NCI-H510A treated with DMSO at 0.1 percent for 48 hours (cell line): ENCODE measurements around the gene CNPY3.

Source experiments
- DNase-seq: peaks from one replicate; lab custom pipeline; 2025; lab: John Stamatoyannopoulos, UW

Gene CNPY3

DNA sequence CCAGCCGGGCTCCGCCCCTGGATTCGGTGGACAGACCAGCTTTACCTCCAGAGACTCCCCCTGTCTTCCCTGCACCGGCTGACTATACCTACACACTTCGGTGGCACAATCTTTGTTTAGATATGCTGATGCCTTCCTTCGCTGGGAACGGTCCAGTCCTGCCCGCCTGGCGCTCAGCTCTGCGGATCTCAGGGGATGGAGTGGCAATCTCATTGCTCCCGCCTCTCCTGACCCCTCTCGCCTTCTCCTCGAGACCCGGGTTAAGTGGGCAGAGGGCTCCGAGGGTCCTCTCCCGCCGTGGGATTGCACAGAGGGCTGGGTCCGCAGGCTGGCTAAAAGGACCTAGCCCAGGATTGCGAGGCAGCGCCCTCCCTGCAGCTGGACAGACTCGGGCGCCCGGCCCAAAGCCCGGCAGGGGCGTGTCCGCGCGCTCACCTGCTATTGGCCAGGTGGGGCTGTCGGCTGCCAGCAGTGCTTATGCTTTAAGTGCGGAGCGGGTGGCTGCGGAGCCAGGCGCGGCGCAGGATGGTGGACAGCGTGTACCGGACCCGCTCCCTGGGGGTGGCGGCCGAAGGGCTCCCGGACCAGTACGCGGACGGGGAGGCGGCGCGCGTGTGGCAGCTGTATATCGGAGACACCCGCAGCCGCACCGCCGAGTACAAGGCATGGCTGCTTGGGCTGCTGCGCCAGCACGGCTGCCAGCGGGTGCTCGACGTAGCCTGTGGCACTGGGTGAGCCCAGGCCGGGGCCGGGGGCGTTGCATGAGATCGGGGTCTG is 31.2 kb downstream of the CNPY3 start, which contains the start of gene GNMT:
GNMT (plus strand) TSS at position 512 of the 777 bp plus-strand sequence; CDS start at position 526, 14 bp downstream.
- DNase-seq, result peak; percentile 92

DNA sequence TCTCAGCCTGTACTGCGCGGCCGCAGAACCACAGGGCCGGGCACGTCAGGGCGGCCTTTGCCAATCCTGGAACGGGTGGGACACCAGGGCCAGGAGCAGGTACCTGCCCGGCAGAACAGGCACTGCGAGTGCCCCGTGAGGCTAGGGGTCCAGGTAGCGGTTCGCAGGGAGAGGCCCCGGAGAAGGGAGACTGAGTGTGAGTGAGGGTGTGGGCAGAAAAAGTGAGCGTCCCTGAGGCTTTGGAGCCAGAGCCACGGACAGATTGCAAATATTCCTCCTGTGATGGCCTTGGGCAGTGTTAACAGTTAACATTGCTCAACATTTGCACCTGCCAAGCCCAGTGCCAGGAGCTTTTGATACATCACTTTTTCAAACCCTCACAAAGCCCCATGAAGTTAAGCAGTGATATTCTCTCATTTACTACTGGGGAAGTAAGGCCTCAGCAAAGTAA is 31.8 kb downstream of the CNPY3 start:
- DNase-seq, result no peak

DNA sequence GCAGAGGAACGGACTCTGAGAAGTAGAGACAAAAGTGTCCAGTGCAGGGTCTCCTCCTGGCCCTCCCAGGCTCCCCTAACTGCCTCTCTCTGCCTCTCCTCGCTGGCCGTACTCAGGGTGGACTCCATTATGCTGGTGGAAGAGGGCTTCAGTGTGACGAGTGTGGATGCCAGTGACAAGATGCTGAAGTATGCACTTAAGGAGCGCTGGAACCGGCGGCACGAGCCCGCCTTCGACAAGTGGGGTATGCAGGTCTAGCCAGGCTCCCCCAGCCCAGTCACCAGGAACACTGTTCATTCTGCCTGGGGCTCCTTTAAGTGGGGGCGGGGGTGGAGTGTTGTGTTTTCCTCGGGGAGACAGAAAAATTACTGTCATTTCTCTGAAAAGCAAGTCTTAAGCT is 32.8 kb downstream of the CNPY3 start:
- no peak for DNase-seq

DNA sequence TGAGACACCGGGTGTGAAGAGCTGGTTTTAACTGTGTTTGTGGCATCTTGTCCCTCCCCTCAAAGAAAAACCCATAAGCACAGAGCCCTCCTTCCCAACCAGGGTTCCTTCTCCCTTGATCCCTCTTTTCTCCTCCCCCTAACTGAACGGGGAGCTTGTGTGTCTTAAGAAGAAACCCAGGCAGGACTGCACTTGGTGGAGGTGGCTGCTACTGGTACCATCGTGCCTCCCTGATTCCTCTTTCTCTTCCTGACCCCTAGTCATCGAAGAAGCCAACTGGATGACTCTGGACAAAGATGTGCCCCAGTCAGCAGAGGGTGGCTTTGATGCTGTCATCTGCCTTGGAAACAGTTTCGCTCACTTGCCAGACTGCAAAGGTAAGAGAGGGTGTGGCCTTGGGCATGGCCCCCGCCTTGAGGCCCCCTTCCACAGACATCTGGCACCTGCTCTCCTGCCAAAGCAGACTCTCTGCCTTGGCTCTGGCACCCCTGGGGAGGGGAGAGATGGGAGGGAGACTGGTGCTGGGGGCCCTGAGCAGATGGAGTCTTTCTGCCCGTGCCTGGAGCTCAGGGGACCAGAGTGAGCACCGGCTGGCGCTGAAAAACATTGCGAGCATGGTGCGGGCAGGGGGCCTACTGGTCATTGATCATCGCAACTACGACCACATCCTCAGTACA is 33.4 kb downstream of the CNPY3 start:
- no peak for DNase-seq

DNA sequence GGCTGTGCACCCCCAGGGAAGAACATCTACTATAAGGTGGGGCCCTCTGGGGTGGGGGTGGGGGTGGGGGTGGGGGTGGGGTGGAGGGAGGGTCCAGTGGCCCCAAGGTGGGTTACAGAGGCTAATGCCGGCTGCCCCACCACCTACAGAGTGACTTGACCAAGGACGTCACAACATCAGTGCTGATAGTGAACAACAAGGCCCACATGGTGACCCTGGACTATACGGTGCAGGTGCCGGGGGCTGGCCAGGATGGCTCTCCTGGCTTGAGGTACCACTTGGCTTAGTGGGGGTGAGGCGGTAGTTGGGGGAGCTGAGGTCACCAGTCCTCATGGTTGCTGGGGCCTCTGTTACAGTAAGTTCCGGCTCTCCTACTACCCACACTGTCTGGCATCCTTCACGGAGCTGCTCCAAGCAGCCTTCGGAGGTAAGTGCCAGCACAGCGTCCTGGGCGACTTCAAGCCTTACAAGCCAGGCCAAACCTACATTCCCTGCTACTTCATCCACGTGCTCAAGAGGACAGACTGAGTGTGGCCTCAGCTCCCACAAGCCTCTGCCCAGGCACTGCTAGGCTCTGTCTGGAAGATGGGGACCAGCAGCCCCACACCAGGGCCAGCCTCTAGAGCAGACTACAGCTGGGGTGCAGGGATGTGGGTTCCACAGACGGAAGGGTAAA is 34.0 kb downstream of the CNPY3 start:
- no peak for DNase-seq

DNA sequence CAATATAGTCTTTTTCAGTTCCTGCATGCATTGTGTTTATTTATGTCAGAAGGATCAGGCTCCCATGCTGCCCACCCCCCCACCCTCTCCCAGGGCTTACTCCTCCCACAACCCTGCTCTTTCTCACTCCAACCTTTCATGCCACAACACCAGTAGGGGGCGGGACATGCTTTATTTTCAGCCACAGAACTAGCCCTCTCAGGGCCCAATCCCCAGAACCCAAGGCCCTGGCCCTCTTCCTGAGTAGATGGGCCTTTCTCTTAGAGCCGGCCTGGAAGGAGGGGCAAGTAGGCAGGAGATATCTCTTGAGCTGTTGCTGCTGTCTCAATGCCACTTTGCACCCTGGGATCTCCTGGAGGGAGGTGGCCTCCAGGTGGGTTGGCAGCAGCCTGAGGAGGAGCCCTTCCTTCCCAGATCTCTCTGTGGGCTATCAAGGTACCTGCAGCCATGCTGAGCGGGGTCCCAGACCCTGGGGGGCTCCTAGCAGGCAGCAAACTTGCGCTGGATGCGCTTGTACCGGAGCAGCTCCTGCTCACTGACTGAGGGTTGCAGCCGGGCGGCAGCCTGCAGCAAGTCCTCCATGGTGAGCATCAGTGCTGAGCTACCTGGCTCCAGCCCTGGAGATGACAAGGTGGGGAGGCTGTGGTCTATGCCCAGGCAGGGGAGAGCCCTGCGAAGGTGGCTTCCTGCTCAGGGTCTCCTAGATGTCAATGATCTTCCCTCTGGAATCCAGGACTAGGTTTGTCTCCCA is 34.8 kb downstream of the CNPY3 start:
- peak; percentile 20 for DNase-seq

DNA sequence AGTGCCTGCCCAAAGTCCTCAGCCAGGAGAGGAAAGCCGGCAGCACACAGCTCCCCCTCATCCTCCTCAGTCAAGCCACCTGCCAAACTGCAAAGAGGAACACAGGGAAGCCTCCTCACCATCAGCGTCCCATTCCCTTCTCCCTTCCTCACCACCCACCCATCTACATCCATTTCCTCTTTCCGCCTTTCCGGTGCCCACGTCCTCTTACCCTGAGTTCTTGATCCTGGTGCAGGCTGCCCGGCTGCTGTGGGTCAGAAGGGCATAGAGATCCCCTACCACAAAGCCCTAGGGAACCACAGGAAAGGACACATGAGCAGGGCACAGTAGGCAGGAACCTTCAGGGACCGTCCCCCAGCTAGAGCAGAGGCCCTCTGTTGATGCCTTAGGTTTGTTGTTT is 37.3 kb downstream of the CNPY3 start:
- DNase-seq, result no peak

DNA sequence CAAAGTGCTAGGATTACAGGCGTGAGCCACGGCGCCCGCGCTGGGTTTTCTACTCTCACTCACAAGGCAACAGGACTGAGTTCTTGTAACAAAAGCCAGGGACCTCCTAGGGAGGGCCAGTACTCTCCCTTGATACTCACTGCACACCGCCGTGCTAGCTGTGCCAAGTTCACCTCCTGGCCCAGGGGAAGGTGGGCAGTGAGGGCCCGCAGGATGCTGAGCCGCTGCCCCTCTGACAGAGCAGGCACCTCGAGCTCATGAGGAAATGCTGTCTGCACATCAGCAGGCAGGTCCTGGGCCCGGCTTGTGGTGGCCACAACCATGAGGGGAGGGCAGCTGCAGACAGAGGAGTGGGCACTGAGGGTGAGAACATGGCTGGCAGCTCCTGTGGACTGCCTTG is 37.9 kb downstream of the CNPY3 start:
- DNase-seq, result no peak

DNA sequence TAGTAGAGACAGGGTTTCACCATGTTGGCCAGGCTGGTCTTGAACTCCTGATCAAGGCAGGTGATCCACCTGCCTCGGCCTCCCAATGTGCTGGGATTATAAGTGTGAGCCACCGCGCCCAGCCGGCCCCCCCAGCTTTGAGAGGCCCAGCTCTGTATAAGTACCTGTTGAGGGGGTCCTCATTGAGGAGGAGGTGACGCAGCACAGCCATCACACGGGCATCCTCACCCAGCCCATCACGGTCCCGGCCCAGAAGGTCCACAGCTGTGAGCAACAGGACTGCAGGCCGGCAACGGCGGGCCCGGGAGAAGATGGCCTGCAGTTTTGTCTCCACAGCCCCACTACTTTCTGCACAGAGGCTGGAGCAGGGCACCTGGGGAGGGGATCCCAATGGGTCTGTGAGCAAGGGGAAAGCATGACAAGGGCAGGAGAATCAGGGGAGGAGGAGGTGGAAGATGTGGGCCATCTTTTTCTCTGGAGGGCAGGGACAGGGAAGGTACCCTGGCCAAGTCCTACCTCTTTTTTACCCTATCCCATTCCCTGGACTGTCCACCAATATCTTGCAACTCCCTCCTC is 38.9 kb downstream of the CNPY3 start:
- DNase-seq, result no peak

DNA sequence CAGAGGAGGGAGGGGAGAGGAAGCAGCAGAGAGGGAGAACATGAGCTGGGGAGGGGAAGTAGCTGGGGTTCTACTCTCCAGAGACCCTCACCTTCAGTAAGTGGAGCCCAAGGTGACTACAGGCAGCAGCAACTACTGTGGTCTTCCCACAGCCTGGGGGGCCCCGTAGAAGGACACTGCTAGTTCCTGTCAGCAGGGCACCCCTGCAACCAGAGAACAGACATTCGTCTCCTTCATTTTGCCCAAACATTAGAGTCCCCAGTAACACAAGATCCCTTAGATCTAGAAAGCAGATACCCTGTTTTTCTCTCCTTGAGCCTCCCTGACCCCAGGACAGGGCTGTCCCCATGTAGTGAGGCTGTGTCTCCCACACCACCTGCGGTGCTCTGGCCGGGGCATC is 39.5 kb downstream of the CNPY3 start:
- DNase-seq, result no peak

DNA sequence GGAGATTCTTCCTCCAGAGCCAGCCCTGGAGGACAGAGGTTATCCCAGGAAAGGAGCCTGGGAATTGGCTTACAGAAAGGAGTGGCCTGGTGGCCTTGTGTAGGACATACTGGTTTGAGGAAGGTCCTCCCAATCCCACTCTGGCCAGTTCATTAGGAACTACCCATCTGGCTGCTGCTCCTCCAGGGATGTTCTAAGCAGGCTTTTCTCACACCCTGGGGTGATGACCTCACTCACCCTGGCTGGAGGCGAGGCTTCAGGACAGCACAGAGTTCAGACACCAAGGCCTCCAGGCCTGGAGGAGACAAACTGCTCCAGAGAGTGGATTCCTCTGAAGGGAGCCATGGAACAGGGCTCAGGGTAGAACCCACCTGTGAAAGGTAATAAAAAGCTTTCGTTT is 40.2 kb downstream of the CNPY3 start:
- no peak for DNase-seq

DNA sequence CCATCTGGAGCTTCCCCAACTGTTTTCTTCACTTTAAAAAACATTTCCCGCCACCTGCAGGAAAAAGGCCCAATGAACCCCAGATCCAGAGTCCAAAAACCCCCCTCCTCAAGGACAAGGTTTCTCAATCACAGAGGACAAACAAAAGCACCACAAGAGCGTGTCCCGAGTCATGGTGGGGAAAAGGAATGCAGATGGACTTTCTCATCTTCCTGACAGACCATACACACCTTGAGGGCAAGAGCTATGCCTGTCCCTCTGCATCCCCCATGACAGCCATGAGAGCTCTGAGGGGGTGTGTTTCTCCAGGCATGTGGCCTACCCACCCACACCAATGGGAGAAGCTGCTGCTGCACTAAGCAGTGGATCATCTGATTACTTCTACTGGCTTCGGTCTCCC is 40.7 kb downstream of the CNPY3 start:
- no peak for DNase-seq

DNA sequence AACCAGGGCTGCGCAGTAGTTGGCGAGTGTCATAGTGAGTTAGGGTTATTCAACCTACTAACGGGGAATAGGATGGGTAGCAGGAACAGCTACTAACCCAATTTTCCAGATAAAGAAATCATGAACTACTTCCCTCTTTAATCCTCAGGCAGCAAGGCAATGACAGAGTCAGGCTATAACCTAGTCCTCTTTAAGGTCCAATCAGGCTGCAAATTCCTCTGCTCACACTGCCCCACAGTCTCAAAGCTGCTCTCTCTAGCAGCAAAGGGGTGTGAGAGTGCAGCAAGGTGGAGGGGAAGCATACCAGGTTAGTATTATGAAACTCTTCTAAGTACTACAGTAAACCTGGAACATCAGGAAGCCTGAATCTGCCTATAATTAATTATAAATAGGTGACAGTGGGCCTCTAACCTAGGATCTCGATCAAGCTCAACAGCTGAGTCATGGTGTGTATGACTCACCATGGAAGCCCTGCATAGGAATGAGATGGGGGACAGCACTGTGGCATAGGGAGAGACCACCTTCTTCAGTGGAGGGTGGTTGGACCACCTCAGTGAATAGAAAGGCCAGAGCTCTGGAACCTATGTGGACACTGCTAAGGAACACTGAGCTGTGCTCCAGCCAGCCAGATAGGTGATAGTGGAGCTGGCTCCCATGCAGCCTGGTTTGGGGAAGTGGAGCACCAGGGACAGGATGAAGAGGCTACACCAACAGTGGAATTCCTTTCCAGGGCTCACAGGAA is 41.8 kb downstream of the CNPY3 start:
- DNase-seq, result no peak

DNA sequence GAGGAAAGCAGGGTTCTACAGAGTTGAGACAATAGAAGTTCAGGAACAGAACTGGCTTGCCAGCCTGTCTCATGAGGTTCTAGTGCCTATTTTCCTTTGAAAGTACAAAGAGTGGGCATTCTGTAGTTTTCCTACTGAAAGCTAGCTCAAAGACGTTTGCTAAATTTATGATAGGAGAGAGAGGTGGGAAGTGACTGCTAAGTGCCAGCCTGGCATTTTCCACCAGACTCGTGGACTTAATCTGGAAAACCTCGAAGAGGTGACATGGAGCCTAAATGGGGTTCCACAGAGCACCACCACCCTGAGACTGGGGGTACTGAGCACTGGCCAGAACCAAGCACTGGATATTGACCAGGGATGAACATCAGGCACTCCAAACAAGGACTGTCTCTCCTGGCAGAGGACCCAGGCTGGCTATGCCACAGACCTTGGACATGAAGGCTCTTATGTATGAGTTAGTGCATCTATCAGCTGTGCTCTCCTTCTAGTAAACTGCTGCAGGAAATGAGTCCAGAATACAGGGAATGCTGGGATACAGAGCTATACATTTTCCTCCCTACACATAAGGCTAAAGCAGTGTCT is 42.6 kb downstream of the CNPY3 start:
- no peak for DNase-seq

DNA sequence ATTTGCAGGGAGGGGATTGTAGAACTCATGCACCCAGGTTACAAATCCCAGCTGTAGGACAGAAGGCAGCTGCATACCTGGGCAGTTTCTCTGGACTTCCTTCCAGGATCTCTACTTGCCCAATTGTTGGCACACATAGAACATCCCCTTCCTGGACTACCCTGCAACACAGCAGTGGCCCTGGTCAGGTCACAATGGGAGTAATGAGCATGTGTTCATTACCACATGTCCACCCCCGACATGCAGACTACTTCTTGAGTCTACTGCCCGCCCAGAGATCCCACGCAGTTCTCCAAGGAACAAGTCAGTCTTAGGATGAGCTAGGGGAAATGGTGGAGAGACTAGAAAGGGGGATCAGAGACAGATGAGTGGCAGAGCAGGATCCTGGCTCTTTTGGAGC is 44.6 kb downstream of the CNPY3 start:
- DNase-seq, result no peak

DNA sequence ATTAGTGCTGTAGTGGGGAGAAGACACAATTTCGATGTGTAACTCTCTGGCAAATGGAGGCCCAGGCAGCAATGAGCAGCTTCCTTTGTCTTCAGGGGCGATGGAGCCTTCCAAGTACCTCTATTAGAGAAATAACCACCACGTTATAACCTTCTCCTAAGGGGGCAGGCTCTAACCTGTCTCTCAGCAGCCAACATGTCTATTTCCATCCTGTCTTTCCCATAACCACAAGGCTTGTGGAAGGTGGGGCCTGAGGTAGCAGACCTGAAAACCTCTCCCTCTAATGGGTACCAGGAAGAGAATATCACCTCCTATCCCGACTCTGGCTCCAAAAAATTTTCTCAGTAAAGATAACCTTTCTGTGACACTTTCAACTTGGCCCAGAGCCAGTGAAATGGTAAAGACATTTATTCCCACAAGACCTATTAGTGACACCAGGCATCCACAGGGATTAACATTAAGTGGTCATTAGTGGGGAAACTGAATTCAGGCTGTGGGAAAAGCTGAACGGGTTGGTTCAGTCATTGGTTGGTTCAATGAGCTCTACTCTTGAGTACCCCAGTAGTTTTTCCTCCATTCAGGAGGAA is 45.7 kb downstream of the CNPY3 start:
- no peak for DNase-seq

DNA sequence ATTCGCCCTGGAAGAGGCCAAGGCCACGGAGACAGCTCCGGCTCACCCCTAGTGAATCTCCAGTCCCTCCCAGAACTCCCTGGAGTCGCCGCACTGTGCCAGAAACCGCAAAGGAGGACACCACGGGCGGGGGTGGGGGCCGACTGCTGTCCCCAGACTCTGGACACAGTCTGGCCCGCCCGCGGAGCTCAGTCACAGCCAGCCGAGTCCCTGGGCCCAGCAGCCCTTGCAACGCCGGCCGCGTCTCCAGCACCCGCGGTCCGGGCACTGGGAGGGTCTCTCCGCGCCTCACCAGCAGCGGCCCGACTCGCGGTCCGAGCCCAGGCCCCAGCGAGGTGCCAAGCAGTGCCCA is 49.2 kb downstream of the CNPY3 start:
- DNase-seq, result no peak

DNA sequence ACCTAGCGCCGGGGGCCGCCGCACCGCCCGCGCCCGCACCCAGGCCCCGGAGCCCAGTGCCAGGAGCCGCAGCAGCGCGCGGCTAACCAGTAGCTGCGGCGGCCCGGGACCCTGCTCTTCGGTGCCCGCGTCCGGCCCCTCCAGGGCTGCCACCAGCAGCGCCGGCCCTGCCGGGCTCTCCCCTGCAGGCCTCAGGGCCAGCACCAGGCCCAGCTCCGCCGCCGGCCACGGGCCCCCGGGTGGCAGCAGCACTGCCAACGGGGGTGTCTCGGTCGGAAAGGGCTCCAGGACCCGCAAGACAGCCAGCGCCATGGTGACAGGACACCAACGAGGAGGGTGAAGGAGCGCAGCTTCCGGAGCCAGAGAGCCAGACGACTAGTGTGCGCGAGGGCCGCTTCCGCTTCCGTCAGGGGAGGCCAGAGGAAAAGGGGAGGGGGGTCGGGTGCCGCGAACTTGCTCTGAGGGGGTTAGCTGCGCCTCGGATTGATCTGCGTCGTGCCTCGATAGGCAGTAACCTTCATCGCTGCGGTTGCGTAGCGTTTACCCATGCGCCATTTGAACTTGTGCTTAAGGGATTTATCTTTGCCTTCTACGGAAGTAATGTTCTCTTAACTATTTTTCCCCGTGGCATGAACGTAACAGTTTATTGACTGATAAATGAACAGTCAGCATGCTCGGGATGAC is 49.7 kb downstream of the CNPY3 start, which contains the start of gene PEX6:
PEX6 (minus strand) TSS at position 343 of the 684 bp plus-strand sequence; CDS start at position 312, 31 bp downstream.
- DNase-seq, result peak; percentile 98

DNA sequence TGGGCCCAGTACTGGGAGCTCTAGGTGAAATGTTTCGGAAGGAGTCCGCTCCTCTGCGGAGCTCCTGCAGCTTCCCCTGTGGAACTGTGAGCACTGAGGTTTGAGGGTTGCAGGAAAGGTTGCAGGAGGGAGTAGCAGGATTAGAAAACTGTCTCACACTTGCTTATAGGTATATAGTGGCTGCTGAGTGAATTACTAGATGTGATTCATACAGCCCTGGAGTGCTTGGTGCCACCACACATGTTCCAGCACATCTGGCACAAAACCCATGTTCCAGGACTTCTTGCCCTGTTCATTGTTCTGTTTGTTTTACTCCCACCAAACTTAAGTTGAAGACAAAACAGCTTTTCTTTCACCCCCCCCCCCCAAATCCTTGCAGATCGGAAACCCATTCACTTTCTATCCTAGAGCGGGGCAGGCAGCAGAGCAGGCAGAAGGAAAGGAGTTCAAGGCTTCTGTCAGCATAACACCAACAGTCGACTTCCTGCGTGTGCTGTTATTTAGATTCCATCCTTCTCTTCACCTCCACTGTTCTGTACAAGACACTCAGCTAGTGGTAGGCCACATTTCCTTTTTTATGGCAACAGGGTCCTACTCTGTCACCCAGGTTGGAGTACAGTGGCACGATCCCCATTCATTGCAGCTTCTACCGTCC is 50.4 kb downstream of the CNPY3 start:
- DNase-seq, result no peak
